Loucy (cell line): ENCODE measurements around the gene ZNF831.

Experiments
- H2AFZ ChIP-seq: fragments of 200-600 bp; sonication (generic); 2 replicates; pipeline ENCODE4 v1.6.0; 2016; ENCODE audit warnings: antibody characterized with exemption, mild to moderate bottlenecking, low read length, moderate library complexity
- H3F3A ChIP-seq: fragments of 200-600 bp; 2 replicates; pipeline ENCODE4 v1.6.0; 2016; ENCODE audit warnings: antibody characterized with exemption, low read depth, mild to moderate bottlenecking
- H3K27me3 ChIP-seq: fragments of 200-600 bp; sonication (generic); 2 replicates; pipeline ENCODE4 v1.6.1; 2014; ENCODE audit warnings: low read length, mild to moderate bottlenecking; ENCODE audit not compliant: insufficient read depth, poor library complexity, severe bottlenecking
- H3K36me3 ChIP-seq: fragments of 200-600 bp; sonication (generic); 2 replicates; pipeline ENCODE4 v1.6.1; 2016; ENCODE audit warnings: low read length; ENCODE audit not compliant: insufficient read depth
- H3K4me1 ChIP-seq: fragments of 200-600 bp; sonication (generic); 2 replicates; pipeline ENCODE4 v1.5.1; 2014; ENCODE audit warnings: low read length, mild to moderate bottlenecking; ENCODE audit not compliant: insufficient read depth, poor library complexity, severe bottlenecking
- H3K4me2 ChIP-seq: fragments of 200-600 bp; sonication (generic); 2 replicates; pipeline ENCODE4 v1.6.0; 2014; ENCODE audit warnings: antibody characterized with exemption, low read length, low read depth, mild to moderate bottlenecking; ENCODE audit not compliant: poor library complexity, severe bottlenecking
- H3K4me3 ChIP-seq: fragments of 200-600 bp; sonication (generic); 2 replicates; pipeline ENCODE4 v1.5.1; 2014; ENCODE audit warnings: low read length, mild to moderate bottlenecking, mixed read lengths; ENCODE audit not compliant: poor library complexity, severe bottlenecking
- H3K79me2 ChIP-seq: fragments of 200-600 bp; sonication (generic); 2 replicates; pipeline ENCODE4 v1.6.1; 2014; ENCODE audit warnings: low read length; ENCODE audit not compliant: insufficient read depth
- H3K9ac ChIP-seq: fragments of 200-600 bp; sonication (generic); 2 replicates; pipeline ENCODE4 v1.6.0; 2014; ENCODE audit warnings: mild to moderate bottlenecking, low read depth, low read length, moderate library complexity; ENCODE audit not compliant: poor library complexity, severe bottlenecking
- H3K9me2 ChIP-seq: fragments of 200-600 bp; sonication (generic); replicated peaks from 2 replicates; pipeline ENCODE4 v1.6.1; 2016; ENCODE audit warnings: low read depth, low read length, mixed read lengths
- H3K9me3 ChIP-seq: fragments of 200-600 bp; sonication (generic); 2 replicates; pipeline ENCODE4 v1.6.1; 2014; ENCODE audit warnings: mild to moderate bottlenecking, antibody characterized with exemption, low read length, low read depth; ENCODE audit not compliant: insufficient read depth
- H4K20me1 ChIP-seq: fragments of 200-600 bp; sonication (generic); 2 replicates; pipeline ENCODE4 v1.6.0; 2014; ENCODE audit warnings: antibody characterized with exemption, low read length, mild to moderate bottlenecking; ENCODE audit not compliant: insufficient read depth, poor library complexity, severe bottlenecking
- CTCF ChIP-seq: fragments of 200-600 bp; sonication (generic); conservative IDR thresholded peaks from 2 replicates; pipeline ENCODE4 v1.5.1; 2014; ENCODE audit warnings: mild to moderate bottlenecking, antibody characterized with exemption, low read length
- EZH2phosphoT487 ChIP-seq: fragments of 200-600 bp; IDR thresholded peaks from 2 replicates; pipeline ENCODE4 v1.6.1; 2018; ENCODE audit warnings: antibody characterized with exemption, mild to moderate bottlenecking, moderate library complexity, borderline replicate concordance

ZNF831 gene

DNA sequence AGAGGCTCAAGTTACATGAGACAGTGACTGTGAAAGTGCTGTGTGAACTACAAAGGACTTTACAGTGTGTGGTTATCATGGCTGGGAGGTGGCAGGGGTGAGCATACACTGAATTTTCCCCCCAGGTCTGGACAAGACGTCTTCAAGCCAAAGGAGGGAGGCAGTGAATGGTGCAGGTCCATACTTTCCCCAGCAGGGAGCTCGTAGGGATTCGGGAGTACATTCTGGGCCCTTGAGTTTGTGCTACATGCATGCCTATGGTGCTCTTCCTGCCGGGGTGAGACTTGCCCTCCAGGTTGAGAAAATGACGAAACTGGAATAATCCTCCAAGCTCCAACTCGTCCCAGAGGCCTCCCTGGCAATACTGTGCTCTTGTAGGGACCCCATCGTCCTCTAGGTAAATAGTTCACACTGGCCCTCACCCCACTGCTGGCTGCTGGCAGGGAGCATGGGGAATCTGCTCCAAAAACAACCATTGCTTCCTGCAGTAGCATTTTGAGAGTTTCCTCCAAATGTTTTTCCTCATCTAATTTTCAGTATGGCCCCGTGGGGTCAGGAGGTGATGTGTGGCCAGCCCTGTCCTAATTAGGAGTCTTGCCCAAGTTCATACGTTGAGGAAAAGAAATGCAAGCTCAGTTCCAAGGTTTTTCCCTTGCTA is 57.6 kb downstream of the ZNF831 start:
- Histone ChIP-seq H3K27me3 (peaks cover 8% of the 10 kb centered on the region), H3F3A (no peaks in the 10 kb centered on the region), H3K4me3 (no peak overlapping the region), H3K4me1 (no peaks in the 10 kb centered on the region), H3K9ac (no peak overlapping the region), H3K36me3 (no peaks in the 10 kb centered on the region), H3K4me2 (no peak overlapping the region), H3K9me2 (no peaks in the 10 kb centered on the region), H2AFZ (0 out of 2 replicates have a peak overlapping the region, but pooled peaks have one; percentile 3), H3K9me3 (no peaks in the 10 kb centered on the region), H4K20me1 (no peaks in the 10 kb centered on the region), H3K79me2 (no peaks in the 10 kb centered on the region)
- no peak for TF ChIP-seq EZH2phosphoT487
- TF ChIP-seq CTCF = no peak

GRCh38 chr20:59221707-59222252 is 58.2 kb downstream of the ZNF831 start:
- Histone ChIP-seq H3K79me2 (no peaks in the 10 kb centered on the region), H3K27me3 (peaks cover 8% of the 10 kb centered on the region), H3K4me1 (no peaks in the 10 kb centered on the region), H3F3A (no peaks in the 10 kb centered on the region), H3K4me3 (peak overlapping the region; percentile 75), H3K4me2 (peak overlapping the region; percentile 86), H3K9me3 (no peaks in the 10 kb centered on the region), H3K36me3 (no peaks in the 10 kb centered on the region), H3K9me2 (no peaks in the 10 kb centered on the region), H4K20me1 (no peaks in the 10 kb centered on the region), H2AFZ (peak overlapping the region; percentile 99), H3K9ac (peak overlapping the region; percentile 57)
- TF ChIP-seq EZH2phosphoT487 (no peak), CTCF (no peak)

GRCh38 chr20:59222253-59223181 is 58.9 kb downstream of the ZNF831 start:
- no peaks in the 10 kb centered on the region for H3K9me2 ChIP-seq
- no peaks in the 10 kb centered on the region for H3K79me2 ChIP-seq
- H3K4me1 ChIP-seq = no peaks in the 10 kb centered on the region
- peaks cover 8% of the 10 kb centered on the region for H3K27me3 ChIP-seq
- H4K20me1 ChIP-seq = no peaks in the 10 kb centered on the region
- H2AFZ ChIP-seq = peak overlapping the region; percentile 99
- TF ChIP-seq CTCF = peak; percentile 92
- TF ChIP-seq EZH2phosphoT487 = no peak
- no peaks in the 10 kb centered on the region for H3F3A ChIP-seq
- H3K36me3 ChIP-seq = no peaks in the 10 kb centered on the region
- no peaks in the 10 kb centered on the region for H3K9me3 ChIP-seq
- peak overlapping the region; percentile 86 for H3K4me2 ChIP-seq
- peak overlapping the region; percentile 57 for H3K9ac ChIP-seq
- peak overlapping the region; percentile 75 for H3K4me3 ChIP-seq
